Fibroblast of skin of right biceps (primary cell): Measurements from ENCODE around the gene EPHB4.
A peak's percentile ranks its signal among the peaks of the same experiment; 100 is the strongest.
"Not testable (repeated sequence)": the region's sequence is repeated elsewhere in the genome, so short reads cannot be mapped to it uniquely, and the experiment has no call there.

ENCODE experiments used
- DNase-seq: peaks from one replicate; pipeline ENCODE4 v3.0.0-alpha.2; 2013

The EPHB4 gene

GRCh38 chr7:100827330-100828226, at the start of gene EPHB4:
Gene EPHB4 (minus strand): TSS chr7:100827523. CDS start chr7:100827030, 493 bp downstream.
- peak; percentile 93 for DNase-seq

- DNase-seq = no peak
Observed at GRCh38 chr7:100875356-100875751, 48.0 kb upstream of the EPHB4 start.

DNA sequence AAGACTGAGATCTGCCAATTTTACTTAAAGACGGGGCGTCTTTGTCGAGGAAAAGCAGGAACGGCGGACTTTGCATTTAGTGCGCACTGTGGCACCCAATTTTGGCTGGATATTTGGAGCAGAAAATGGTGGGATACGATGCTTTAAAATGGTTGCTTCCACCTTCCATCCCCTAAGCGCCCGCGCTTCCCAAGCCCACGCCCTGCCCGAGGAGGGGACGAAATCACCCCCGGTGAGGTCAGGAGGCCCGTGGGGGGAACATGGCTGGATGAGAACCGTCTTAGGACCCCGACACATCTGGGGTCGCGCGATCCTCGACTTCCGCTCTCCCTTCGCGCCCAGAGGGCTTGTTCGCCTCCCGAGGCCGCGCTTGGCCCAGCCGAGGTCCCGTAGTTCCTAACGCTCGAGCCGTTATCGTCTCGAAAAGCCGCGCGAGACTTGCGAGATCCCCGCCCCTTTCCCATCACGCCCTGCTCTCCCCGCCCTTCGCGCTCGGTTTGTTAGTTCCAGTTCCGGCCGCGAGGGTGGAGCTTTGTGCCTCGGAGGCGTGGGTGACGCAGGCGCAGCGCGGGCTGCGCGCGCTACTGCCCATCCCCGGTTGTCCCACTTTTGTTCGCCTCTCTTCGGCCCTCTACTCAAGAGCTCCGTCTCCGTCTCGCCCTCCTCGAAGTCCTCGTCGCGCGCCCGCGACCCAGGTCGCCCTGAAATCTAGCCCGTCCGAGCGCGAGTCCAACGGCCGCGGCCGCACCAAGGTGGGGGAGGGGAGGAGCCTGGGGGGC, 47.4 kb upstream of the EPHB4 start, which contains the start of gene SRRT:
Gene SRRT (plus strand): TSS at position 527 of the 779 bp plus-strand sequence. CDS start 488 bp downstream, outside the sequence.
- peak; percentile 99 for DNase-seq

- no peak for DNase-seq
Observed at GRCh38 chr7:100874300-100874576, 46.9 kb upstream of the EPHB4 start.

- no peak for DNase-seq
Observed at GRCh38 chr7:100873599-100874299, 46.4 kb upstream of the EPHB4 start.

- no peak for DNase-seq
Observed at GRCh38 chr7:100867776-100868485, 40.6 kb upstream of the EPHB4 start.

DNA sequence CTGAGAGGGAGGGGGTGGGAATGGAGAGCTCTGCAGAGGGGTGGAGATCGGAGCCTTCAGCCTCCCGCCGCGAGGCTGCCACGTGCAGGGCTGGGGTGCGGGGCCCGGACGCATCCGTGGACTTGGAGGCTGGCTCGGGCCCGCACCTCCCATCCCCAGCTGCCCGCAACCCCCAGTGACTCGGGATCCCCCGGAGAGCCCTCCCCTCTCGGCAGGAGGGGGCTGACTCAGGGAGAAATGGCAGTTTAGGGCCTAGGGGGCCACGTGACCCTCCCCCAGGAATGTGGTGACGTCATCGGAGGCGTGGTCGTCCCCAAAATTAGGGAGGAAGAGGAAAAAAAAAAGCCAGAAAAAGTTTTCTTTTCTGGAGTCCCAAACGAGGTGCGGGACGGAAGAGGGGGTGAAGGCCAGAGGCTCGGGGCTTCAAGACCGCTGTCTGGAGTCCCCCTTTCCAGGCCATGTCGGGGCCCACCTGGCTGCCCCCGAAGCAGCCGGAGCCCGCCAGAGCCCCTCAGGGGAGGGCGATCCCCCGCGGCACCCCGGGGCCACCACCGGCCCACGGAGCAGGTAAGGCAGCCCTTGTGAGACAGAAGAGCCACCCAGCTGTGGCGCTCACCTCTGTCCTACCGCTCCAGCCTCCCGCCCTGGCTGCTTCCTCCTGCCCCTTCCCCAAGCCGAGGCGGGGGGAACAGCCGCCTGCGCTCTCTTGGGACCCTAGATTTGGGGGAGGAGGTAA, 39.9 kb upstream of the EPHB4 start, which contains the start of gene TRIP6:
Gene TRIP6 (plus strand): TSS at position 348 of the 736 bp plus-strand sequence. CDS start 111 bp downstream, at position 459.
- DNase-seq = peak; percentile 98

DNA sequence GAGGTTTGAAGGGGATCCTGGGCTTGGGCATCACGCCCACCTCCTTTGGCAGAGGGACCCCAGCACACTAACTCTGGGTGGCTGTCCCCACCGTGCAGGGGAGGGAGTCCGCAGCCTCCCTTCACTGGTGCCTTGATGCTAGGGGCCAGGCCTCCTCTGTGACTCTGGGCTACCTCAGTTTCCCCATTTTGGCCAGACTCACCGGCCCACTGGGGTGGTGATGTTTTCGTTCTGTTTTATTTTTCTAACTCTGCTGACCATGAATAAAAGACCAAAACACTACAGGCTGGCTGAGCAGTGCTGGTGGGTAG, 39.4 kb upstream of the EPHB4 start:
- DNase-seq = no peak

DNA sequence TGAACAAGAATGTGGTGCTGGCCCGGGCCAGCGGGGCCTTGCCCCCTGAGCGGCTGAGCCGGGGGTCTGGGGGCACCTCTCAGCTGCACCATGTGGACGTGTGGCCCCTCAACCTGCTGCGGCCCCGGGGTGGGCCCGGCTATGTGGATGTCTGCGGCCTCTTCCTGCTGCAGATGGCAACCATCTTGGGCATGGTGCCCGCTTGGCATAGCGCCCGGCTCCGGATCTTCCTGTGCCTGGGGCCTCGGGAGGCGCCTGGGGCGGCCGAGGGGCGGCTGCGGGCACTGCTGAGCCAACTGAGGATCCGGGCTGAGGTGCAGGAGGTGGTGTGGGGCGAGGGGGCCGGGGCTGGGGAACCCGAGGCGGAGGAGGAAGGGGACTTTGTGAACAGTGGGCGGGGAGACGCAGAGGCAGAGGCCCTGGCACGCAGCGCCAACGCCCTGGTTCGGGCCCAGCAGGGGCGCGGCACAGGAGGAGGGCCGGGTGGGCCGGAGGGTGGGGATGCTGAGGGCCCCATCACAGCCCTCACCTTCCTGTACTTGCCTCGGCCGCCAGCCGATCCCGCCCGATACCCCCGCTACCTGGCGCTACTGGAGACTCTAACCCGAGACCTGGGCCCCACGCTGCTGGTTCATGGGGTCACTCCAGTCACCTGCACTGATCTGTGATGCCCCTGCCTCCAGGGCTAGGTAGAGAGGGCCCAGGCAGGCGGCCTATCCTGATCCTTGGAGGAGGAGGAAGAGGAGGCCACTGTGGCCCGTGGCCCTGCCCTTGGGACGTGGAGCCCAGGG, 38.8 kb upstream of the EPHB4 start:
- no peak for DNase-seq

DNA sequence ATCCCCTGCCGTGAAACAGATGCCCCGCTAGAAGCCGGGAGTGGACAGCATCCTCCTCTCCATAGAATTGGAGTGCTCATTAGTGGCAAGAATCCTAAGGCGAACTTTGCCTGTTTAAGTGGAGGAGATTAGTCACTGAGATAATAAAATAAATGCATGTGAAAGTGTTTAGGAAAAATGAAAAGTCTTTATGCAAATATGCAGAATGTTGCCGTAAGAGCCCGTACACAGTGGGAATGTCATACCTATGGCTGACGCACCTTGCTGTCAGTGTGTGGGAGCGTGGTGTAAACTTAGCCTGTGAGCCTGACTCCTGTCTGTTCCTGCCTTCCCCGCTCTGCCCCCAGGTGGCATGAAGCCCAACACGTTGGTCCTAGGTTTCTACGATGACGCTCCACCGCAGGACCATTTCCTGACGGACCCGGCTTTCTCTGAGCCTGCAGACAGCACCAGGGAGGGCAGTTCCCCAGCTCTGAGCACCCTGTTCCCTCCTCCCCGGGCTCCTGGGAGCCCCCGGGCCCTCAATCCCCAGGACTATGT, 38.1 kb upstream of the EPHB4 start:
- DNase-seq = no peak

DNA sequence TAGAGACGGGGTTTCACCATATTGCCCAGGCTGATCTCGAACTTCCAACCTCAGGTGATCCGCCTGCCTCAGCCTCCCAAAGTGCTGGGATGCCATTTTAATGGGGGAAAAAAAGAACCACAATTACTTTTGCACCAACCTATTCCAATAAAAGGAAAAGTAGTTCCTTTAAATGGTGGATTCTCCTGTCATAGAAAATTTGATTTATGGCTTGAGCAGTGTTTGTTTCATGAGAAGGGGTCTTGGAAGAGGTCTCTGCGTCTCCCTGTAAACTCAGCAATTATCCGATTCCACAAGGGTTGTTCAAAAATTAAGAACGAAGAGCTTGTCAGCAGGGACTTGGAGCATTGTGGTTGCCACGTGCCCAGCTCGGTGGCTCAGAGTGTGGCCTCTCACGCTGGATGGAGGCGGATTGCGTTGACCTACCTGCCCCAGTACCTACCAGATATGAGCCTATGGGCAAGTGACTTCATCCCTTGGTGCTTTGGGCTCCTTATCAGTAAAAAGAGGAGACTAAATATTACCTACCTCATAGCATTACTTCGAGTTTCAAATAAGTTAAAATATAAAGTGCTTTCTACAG, 37.0 kb upstream of the EPHB4 start:
- no peak for DNase-seq

GRCh38 chr7:100863406-100863950, 36.2 kb upstream of the EPHB4 start:
- peak; percentile 31 for DNase-seq

DNA sequence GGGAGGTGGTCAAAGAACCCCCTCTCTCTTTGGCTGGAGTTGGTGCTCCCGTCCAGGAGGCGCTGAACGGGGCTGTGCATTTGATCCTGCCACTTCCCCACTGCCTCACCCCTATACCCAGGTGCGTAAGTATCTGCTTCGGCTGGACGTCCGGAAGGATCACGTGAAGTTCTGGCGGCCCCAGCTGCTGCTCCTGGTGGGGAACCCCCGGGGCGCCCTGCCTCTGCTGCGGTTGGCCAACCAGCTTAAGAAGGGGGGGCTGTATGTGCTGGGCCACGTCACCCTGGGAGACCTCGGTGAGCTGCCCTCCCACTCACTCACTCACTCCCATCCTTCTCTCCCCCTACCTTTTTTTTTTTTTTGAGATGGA, 34.3 kb upstream of the EPHB4 start:
- DNase-seq = no peak

GRCh38 chr7:100860702-100861615, 33.6 kb upstream of the EPHB4 start:
- no peak for DNase-seq

DNA sequence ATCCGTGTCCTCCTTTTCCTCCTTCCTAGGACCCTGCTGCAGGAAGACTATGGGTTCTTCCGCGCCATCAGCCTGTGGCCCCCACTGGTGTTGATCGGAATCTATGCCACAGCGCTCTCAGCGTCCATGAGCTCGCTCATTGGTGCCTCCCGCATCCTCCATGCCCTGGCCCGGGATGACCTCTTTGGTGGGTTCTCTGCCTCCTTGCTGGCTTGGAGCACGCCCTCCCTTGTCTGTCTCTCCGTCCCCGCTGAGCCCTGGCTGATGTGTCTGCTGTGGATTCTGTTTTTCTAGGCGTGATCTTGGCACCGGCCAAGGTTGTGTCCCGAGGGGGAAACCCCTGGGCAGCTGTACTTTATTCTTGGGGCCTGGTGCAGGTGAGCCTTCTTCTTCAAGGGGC, 32.5 kb upstream of the EPHB4 start:
- no peak for DNase-seq

DNA sequence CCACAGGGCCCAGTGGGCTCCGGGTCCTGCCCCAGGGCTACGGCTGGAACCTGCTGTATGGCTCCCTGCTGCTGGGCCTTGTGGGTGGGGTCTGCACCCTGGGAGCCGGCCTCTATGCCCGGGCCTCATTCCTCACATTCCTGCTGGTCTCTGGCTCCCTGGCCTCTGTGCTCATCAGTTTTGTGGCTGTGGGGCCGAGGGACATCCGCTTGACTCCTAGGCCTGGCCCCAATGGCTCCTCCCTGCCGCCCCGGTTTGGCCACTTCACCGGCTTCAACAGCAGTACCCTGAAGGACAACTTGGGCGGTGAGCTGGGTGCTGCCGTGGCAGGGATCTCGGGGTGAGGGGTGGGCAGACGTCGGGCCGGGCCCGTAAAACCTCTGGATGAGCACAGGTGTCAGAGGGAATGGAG, 29.6 kb upstream of the EPHB4 start:
- DNase-seq = no peak

DNA sequence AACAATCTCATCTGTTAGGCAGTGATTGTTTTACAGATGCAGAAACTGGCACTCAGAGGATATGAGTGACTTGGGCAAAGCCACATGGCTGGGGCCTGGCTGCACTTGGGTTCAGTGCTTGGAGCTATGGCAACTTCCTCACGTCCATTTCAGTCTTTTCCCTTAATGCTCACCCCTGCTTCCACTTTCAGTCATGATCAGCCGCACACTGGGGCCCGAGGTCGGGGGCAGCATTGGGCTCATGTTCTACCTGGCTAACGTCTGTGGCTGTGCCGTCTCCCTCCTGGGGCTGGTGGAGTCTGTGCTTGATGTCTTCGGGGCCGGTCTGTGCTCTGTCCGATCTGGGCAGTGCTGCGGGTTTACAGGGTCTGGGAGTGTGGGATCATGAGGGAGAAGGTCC, 28.2 kb upstream of the EPHB4 start:
- no peak for DNase-seq

GRCh38 chr7:100854899-100855298, 27.6 kb upstream of the EPHB4 start:
- not testable (repeated sequence) for DNase-seq
